Coronary artery (tissue), 2 donors: ENCODE data around the gene OLIG1.

Experiments used
- DNase-seq: peaks from one replicate; pipeline ENCODE4 v3.0.0-alpha.2; 2017; ENCODE audit warnings: low spot score
- H3K27ac ChIP-seq, 2 donors: fragments of 200-600 bp; sonication (generic); one replicate each; pipeline ENCODE4 v1.5.1; 2016 to 2019
- H3K4me3 ChIP-seq: fragments of 200-600 bp; sonication (generic); 2 replicates; pipeline ENCODE4 v1.5.1; 2016; ENCODE audit warnings: mild to moderate bottlenecking, moderate library complexity
- TF ChIP-seq, protein P1 (sequence below): fragments of 200-600 bp; sonication (generic); IDR thresholded peaks from one replicate; pipeline ENCODE4 v1.5.1; 2019; ENCODE audit warnings: antibody characterized with exemption

Gene OLIG1

DNA sequence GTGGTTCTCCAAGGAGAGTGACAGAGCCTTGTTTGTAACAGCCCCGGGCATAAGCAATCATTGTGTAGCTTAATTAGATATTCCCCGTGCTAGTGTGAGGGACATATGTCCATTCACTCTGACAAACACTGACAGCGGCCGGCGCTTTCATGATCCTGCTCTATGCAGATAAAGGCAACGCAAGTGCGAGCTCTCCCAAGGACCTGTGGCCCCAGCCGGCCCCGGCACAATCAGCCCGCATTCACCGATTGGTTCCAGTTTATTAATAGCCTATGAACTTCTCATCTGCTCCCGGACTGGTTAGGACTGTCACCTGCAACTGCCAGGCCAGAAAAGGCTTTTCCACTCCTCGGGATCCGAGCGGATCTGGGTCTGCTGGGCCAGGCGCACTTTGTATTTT is 18.0 kb upstream of the OLIG1 start:
- no peak overlapping the region for H3K4me3 ChIP-seq
- TF ChIP-seq, protein P1, sequence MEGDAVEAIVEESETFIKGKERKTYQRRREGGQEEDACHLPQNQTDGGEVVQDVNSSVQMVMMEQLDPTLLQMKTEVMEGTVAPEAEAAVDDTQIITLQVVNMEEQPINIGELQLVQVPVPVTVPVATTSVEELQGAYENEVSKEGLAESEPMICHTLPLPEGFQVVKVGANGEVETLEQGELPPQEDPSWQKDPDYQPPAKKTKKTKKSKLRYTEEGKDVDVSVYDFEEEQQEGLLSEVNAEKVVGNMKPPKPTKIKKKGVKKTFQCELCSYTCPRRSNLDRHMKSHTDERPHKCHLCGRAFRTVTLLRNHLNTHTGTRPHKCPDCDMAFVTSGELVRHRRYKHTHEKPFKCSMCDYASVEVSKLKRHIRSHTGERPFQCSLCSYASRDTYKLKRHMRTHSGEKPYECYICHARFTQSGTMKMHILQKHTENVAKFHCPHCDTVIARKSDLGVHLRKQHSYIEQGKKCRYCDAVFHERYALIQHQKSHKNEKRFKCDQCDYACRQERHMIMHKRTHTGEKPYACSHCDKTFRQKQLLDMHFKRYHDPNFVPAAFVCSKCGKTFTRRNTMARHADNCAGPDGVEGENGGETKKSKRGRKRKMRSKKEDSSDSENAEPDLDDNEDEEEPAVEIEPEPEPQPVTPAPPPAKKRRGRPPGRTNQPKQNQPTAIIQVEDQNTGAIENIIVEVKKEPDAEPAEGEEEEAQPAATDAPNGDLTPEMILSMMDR: no peak
- no peak overlapping the region for H3K27ac ChIP-seq
- no peak for DNase-seq

DNA sequence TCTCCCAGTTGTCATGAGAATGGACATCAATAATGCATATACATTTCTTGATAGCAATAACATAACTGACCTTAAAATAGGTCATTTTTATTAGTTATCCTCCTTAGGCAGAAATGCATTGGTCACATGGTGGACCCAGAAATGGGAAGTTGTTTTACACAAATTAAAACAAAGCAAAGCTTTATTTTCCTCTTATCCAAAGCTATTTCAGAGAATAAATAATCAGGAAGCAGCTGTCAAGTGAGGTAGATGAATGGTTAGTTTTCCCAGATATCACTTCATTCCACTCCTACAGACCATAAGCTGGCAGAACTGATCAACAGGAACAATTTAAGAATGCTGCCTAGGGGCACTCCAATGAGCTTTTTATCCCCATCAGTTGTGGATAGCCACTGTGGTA is 16.0 kb upstream of the OLIG1 start:
- TF ChIP-seq, protein P1: no peak
- H3K4me3 ChIP-seq: no peak overlapping the region
- no peak for DNase-seq
- H3K27ac ChIP-seq: no peak overlapping the region

DNA sequence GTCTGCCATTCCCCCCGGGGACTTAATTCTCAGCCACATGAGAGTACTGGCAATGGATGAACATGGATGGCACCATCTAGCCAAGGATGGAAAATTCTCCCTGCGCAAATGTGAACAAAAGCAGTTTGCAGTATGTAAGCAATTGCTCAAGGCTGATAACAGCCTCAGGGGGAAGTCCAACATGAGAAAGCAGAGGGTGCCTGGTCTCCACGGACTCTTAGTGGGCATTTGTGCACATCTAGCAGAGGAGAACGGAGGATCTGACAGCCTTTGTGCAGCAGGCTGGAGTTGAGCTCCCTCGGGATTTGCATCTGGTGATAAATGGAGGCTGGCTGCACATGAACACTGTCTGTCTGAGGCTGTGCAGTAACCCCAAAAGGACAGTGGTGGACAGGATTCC is 13.9 kb upstream of the OLIG1 start:
- H3K4me3 ChIP-seq: no peak overlapping the region
- no peak for DNase-seq
- H3K27ac ChIP-seq: no peak overlapping the region
- TF ChIP-seq, protein P1: no peak

DNA sequence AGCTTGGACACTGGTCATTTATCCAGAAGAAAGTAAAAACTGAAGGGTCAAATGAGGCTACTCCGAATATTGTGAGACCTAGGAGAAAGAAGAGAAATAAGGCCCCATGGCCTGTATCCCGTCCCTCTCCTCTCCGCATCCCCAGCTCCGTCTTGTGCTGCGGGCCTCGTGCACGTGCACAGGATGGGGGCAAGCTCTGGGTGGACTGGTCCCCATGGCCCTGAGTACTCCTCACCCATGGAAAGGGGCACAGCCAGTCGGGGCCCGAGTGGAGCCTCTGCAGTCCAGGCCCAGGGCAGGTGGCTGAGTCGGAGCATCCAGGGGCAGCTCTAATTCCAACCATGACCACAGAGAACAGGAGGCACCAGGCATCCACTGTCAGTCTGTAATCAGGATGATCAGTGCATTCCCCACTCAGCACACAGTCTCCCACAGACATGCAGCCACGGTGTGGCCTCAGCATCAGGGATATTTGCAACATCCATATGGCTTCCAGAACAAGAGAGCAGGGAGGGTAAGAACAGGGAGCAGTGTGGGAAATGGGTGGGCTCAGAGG is 12.5 kb upstream of the OLIG1 start:
- no peak overlapping the region for H3K27ac ChIP-seq
- H3K4me3 ChIP-seq: no peak overlapping the region
- no peak for DNase-seq
- TF ChIP-seq, protein P1: no peak

DNA sequence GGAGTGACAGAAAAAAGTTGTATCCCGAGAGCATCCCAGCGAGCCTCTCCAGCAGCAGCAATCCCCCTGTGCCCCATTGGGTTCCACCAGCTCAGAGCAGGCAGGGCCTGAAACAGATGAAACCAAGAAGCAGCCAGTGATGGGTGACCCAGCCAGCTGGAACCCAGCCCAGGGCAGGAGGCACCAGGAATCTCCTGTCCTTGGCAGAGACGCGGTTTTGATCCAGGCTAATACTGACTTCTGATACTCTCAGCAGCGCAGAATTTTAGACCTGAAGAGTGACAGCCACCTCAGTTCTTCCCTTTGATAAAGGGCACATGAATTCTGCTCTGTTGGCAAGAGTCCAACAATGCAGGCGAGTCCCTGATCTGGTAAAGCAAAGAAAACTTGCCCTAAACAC is 11.4 kb upstream of the OLIG1 start:
- DNase-seq: no peak
- Histone ChIP-seq H3K4me3 (no peak overlapping the region), H3K27ac (no peak overlapping the region)
- TF ChIP-seq, protein P1: no peak

DNA sequence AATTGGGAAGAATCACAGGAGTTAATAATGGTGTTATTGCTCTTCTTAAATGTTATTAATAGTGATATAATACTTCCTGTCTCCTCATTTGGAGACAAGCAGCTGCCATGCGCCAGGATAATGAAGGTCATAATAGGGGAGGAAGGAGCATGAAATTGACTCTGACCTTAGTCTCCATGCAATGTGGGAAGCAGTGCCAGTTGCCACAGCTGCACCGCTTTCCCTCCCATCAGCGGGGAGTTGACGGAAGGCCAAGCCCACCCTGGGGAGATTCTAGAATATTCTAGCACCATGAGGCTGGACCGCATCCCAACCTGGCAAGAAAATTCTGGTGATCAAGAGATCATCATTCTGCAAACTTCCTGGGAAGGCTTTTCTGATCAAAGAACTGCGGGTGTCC is 11.0 kb upstream of the OLIG1 start:
- DNase-seq: no peak
- Histone ChIP-seq H3K27ac (no peak overlapping the region), H3K4me3 (no peak overlapping the region)
- TF ChIP-seq, protein P1: no peak

DNA sequence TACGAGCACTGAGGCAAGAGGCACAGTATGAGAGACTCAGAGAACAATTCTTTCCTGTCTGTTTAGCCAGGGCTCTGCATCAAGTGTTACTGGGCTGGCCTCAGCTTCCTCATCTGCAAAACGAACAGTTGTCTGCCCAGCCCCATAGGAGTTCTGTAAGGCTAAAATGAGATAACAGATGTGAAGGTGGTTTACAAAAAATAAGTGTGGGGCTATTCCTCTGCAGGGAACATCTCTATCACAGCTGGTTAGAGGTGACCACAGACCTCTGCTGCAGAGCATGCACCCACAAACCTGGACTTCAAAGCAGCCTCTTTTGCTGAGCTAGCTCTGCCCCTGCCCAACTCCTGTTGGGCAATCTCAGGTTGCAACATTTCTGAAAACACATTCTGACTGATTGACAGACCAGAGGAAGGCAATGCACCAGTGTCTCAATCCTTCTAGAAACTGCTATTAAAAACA is 10.5 kb upstream of the OLIG1 start:
- TF ChIP-seq, protein P1: no peak
- Histone ChIP-seq H3K4me3 (no peak overlapping the region), H3K27ac (no peak overlapping the region)
- DNase-seq: no peak
